HEK293 (cell line): Measurements from ENCODE around the gene LEO1.
A peak's percentile ranks its signal among the peaks of the same experiment; 100 is the strongest.

ENCODE experiments used
- CTCF ChIA-PET: fragments of 350-600 bp; formaldehyde crosslinking; extraction: SDS; loops from one replicate; lab custom pipeline; 2021; ENCODE audit warnings: antibody characterized with exemption; lab: Yijun Ruan, JAX
- POLR2A ChIA-PET: fragments of 300-600 bp; formaldehyde crosslinking; extraction: SDS; loops from one replicate; lab custom pipeline; 2020; ENCODE audit warnings: antibody characterized with exemption, inconsistent platforms; lab: Yijun Ruan, JAX
- H3K27ac ChIP-seq: fragments of 200-500 bp; sonication (Bioruptor generic); 2 replicates; pipeline ENCODE4 v1.5.1; 2014; ENCODE audit warnings: low read depth, low read length, control low read depth, inconsistent platforms; ENCODE audit errors: extremely low read depth
- H3K36me3 ChIP-seq, 2 experiments: fragments of 200-500 bp in 1 of 2; sonication (Bioruptor generic) in 1 of 2; 1 replicate in 1 of 2; 2 replicates in 1 of 2; pipeline ENCODE4 v1.5.1; 2014 to 2017; ENCODE audit warnings: inconsistent platforms in 2 of 2, low read length in 2 of 2; ENCODE audit not compliant: control insufficient read depth in 2 of 2, insufficient read depth in 1 of 2
- H3K4me1 ChIP-seq: fragments of 200-500 bp; sonication (Bioruptor generic); 2 replicates; pipeline ENCODE4 v1.5.1; 2014; ENCODE audit warnings: mild to moderate bottlenecking, low read length, inconsistent platforms; ENCODE audit not compliant: control insufficient read depth, insufficient read depth
- H3K4me3 ChIP-seq: 2 replicates; pipeline ENCODE4 v1.5.1; 2011; ENCODE audit warnings: low read depth, mild to moderate bottlenecking, control low read depth, low read length, moderate library complexity
- H3K9me3 ChIP-seq: fragments of 200-500 bp; sonication (Bioruptor generic); 2 replicates; pipeline ENCODE4 v1.5.1; 2014; ENCODE audit warnings: low read depth, low read length, inconsistent platforms; ENCODE audit not compliant: control insufficient read depth, insufficient read depth
- ATF2 ChIP-seq: fragments of 450-650 bp; formaldehyde crosslinking; IDR thresholded peaks from 2 replicates; pipeline ENCODE4 v1.5.1; 2016; ENCODE audit warnings: missing biosample characterization, missing genetic modification characterization, low read depth
- FEZF1 ChIP-seq: fragments of 450-650 bp; formaldehyde crosslinking; IDR thresholded peaks from 2 replicates; pipeline ENCODE4 v1.5.1; 2016; ENCODE audit warnings: missing biosample characterization, missing genetic modification characterization
- GLI4 ChIP-seq: fragments of 450-650 bp; formaldehyde crosslinking; IDR thresholded peaks from 2 replicates; pipeline ENCODE4 v1.5.1; 2016; ENCODE audit warnings: missing biosample characterization, missing genetic modification characterization
- HOXA7 ChIP-seq: sonication (generic); formaldehyde crosslinking; IDR thresholded peaks from 2 replicates; pipeline ENCODE4 v1.8.1; 2022; ENCODE audit warnings: missing genetic modification reagents, borderline replicate concordance
- HOXD13 ChIP-seq: sonication (generic); formaldehyde crosslinking; IDR thresholded peaks from 2 replicates; pipeline ENCODE4 v1.8.0; 2022; ENCODE audit warnings: missing genetic modification reagents, borderline replicate concordance
- KLF8 ChIP-seq: fragments of 450-650 bp; formaldehyde crosslinking; IDR thresholded peaks from 2 replicates; pipeline ENCODE4 v1.5.1; 2016; ENCODE audit warnings: missing biosample characterization, missing genetic modification characterization
- MYNN ChIP-seq: fragments of 450-650 bp; formaldehyde crosslinking; IDR thresholded peaks from 2 replicates; pipeline ENCODE4 v1.5.1; 2016; ENCODE audit warnings: missing biosample characterization, missing genetic modification characterization, borderline replicate concordance
- OSR2 ChIP-seq: fragments of 450-650 bp; formaldehyde crosslinking; IDR thresholded peaks from 2 replicates; pipeline ENCODE4 v1.5.1; 2016; ENCODE audit warnings: missing biosample characterization, missing genetic modification characterization
- PRDM1 ChIP-seq: fragments of 450-650 bp; formaldehyde crosslinking; IDR thresholded peaks from 2 replicates; pipeline ENCODE4; 2016; ENCODE audit warnings: missing biosample characterization, missing genetic modification characterization
- PRDM6 ChIP-seq: fragments of 450-650 bp; formaldehyde crosslinking; IDR thresholded peaks from 2 replicates; pipeline ENCODE4 v1.5.1; 2017; ENCODE audit warnings: missing biosample characterization, missing genetic modification characterization
- SP3 ChIP-seq: fragments of 450-650 bp; formaldehyde crosslinking; IDR thresholded peaks from 2 replicates; pipeline ENCODE4 v1.5.1; 2016; ENCODE audit warnings: missing biosample characterization, missing genetic modification characterization
- SP7 ChIP-seq: fragments of 450-650 bp; formaldehyde crosslinking; IDR thresholded peaks from 2 replicates; pipeline ENCODE4 v1.5.1; 2016; ENCODE audit warnings: missing biosample characterization, missing genetic modification characterization
- ZBTB21 ChIP-seq: fragments of 450-650 bp; formaldehyde crosslinking; IDR thresholded peaks from 2 replicates; pipeline ENCODE4 v1.5.1; 2017; ENCODE audit warnings: missing biosample characterization, missing genetic modification characterization
- ZNF10 ChIP-seq: fragments of 450-650 bp; formaldehyde crosslinking; IDR thresholded peaks from 2 replicates; pipeline ENCODE4 v1.5.1; 2017; ENCODE audit warnings: missing biosample characterization, missing genetic modification characterization
- ZNF132 ChIP-seq: fragments of 450-650 bp; formaldehyde crosslinking; IDR thresholded peaks from 2 replicates; pipeline ENCODE4 v1.5.1; 2017; ENCODE audit warnings: missing biosample characterization, missing genetic modification characterization, borderline replicate concordance
- ZNF133 ChIP-seq: fragments of 450-650 bp; formaldehyde crosslinking; IDR thresholded peaks from 2 replicates; pipeline ENCODE4 v1.5.1; 2016; ENCODE audit warnings: missing biosample characterization, missing genetic modification characterization
- ZNF335 ChIP-seq: fragments of 450-650 bp; formaldehyde crosslinking; conservative IDR thresholded peaks from 2 replicates; pipeline ENCODE4 v1.5.1; 2016; ENCODE audit warnings: missing biosample characterization, missing genetic modification characterization
- ZNF37A ChIP-seq: fragments of 450-650 bp; IDR thresholded peaks from 2 replicates; pipeline ENCODE4 v1.5.1; 2018; ENCODE audit warnings: missing biosample characterization, missing genetic modification characterization
- ZNF513 ChIP-seq: fragments of 450-650 bp; IDR thresholded peaks from 2 replicates; pipeline ENCODE4 v1.5.1; 2018; ENCODE audit warnings: missing biosample characterization, missing genetic modification characterization
- ZNF514 ChIP-seq: fragments of 450-650 bp; formaldehyde crosslinking; IDR thresholded peaks from 2 replicates; pipeline ENCODE4 v1.5.1; 2016; ENCODE audit warnings: missing biosample characterization, missing genetic modification characterization
- ZNF530 ChIP-seq: fragments of 450-650 bp; formaldehyde crosslinking; IDR thresholded peaks from 2 replicates; pipeline ENCODE4 v1.5.1; 2016; ENCODE audit warnings: low read depth, missing biosample characterization, missing genetic modification characterization
- ZNF580 ChIP-seq: fragments of 450-650 bp; formaldehyde crosslinking; IDR thresholded peaks from 2 replicates; pipeline ENCODE4 v1.5.1; 2016; ENCODE audit warnings: missing biosample characterization, missing genetic modification characterization
- ZNF585B ChIP-seq: fragments of 450-650 bp; formaldehyde crosslinking; IDR thresholded peaks from 2 replicates; pipeline ENCODE4 v1.5.1; 2016; ENCODE audit warnings: missing biosample characterization, missing genetic modification characterization
- ZNF621 ChIP-seq: fragments of 450-650 bp; formaldehyde crosslinking; IDR thresholded peaks from 2 replicates; pipeline ENCODE4 v1.5.1; 2017; ENCODE audit warnings: missing biosample characterization, missing genetic modification characterization
- ZNF660 ChIP-seq: fragments of 450-650 bp; IDR thresholded peaks from 2 replicates; pipeline ENCODE4 v1.5.1; 2018; ENCODE audit warnings: missing biosample characterization, mild to moderate bottlenecking, missing genetic modification characterization
- ZNF692 ChIP-seq: fragments of 450-650 bp; formaldehyde crosslinking; IDR thresholded peaks from 2 replicates; pipeline ENCODE4 v1.5.1; 2016; ENCODE audit warnings: missing biosample characterization, missing genetic modification characterization
- ZNF747 ChIP-seq: fragments of 450-650 bp; formaldehyde crosslinking; IDR thresholded peaks from 2 replicates; pipeline ENCODE4 v1.5.1; 2016; ENCODE audit warnings: missing biosample characterization, missing genetic modification characterization
- ZNF830 ChIP-seq: fragments of 450-650 bp; IDR thresholded peaks from 2 replicates; pipeline ENCODE4 v1.5.0; 2018; ENCODE audit warnings: missing biosample characterization, missing genetic modification characterization, low read depth, mild to moderate bottlenecking, moderate library complexity
- ZSCAN5A ChIP-seq: fragments of 450-650 bp; formaldehyde crosslinking; IDR thresholded peaks from 2 replicates; pipeline ENCODE4 v1.5.1; 2016; ENCODE audit warnings: missing biosample characterization, missing genetic modification characterization

The LEO1 gene

GRCh38 chr15:52012210-52012609 lies 40.6 kb upstream of the LEO1 start:
- no peaks in the 10 kb centered on the region for H3K9me3 ChIP-seq
- H3K27ac ChIP-seq: no peak overlapping the region
- no peaks in the 10 kb centered on the region for H3K36me3 ChIP-seq
- TF ChIP-seq HOXA7 (CRISPR knock-in tag) (no peak), ZNF621 (tag by site-specific recombination) (no peak), ZNF514 (tag by site-specific recombination) (no peak), GLI4 (tag by site-specific recombination) (no peak), ZNF133 (tag by site-specific recombination) (no peak), SP3 (tag by site-specific recombination) (no peak), ZNF132 (tag by site-specific recombination) (no peak), ZNF530 (tag by site-specific recombination) (no peak), ZNF513 (no peak), HOXD13 (CRISPR knock-in tag) (no peak), ZNF10 (tag by site-specific recombination) (no peak), PRDM1 (tag by site-specific recombination) (no peak), ZNF37A (tag by site-specific recombination) (no peak), ZNF335 (tag by site-specific recombination) (no peak), ZNF585B (tag by site-specific recombination) (no peak), ZNF747 (tag by site-specific recombination) (no peak)
- CTCF ChIA-PET: interaction anchor here (0.7 kb wide), 1 partner anchor 8 kb away, joined by 5 read pairs; no protein-coding TSS in a partner anchor
- no peak overlapping the region for H3K4me3 ChIP-seq
- H3K4me1 ChIP-seq: peaks cover 6% of the 10 kb centered on the region; the same call in 1 of the 2 replicates
- POLR2A ChIA-PET: no interaction called here

- POLR2A ChIA-PET: no interaction called here
- Histone ChIP-seq H3K9me3 (no peaks in the 10 kb centered on the region), H3K36me3 (no peaks in the 10 kb centered on the region), H3K4me3 (no peak overlapping the region), H3K27ac (no peak overlapping the region; the same call in 1 of the 2 replicates), H3K4me1 (peaks cover 6% of the 10 kb centered on the region; the same call in 1 of the 2 replicates)
- CTCF ChIA-PET: interaction anchor here (0.7 kb wide), 1 partner anchor 7 kb away, joined by 5 read pairs; no protein-coding TSS in a partner anchor
- TF ChIP-seq ZBTB21 (tag by site-specific recombination) (no peak), ZNF660 (tag by site-specific recombination) (no peak), SP7 (tag by site-specific recombination) (peak; percentile 66; the same call in 1 of the 2 replicates), ZNF621 (tag by site-specific recombination) (no peak), ZNF580 (no peak), OSR2 (tag by site-specific recombination) (peak; percentile 21; the same call in 1 of the 2 replicates), ATF2 (tag by site-specific recombination) (no peak), ZNF133 (tag by site-specific recombination) (no peak), PRDM6 (tag by site-specific recombination) (no peak), ZNF830 (no peak), ZSCAN5A (tag by site-specific recombination) (no peak), MYNN (tag by site-specific recombination) (0 out of 2 replicates have a peak, but pooled peaks have one; percentile 63), ZNF692 (no peak), FEZF1 (tag by site-specific recombination) (peak; percentile 41; the same call in 1 of the 2 replicates), KLF8 (tag by site-specific recombination) (no peak)
Measured at GRCh38 chr15:52011711-52012144, 40.1 kb upstream of the LEO1 start.
